GM12878 (cell line): ENCODE results near the gene SEPTIN10. TPM values are rescaled to one million over a fixed set of nuclear protein-coding genes. Genes with fewer than 3 reads are reported as not detected.

Experiments used
- ATAC-seq: fragments of 200-7000 bp; cut with Tn5 transposase; 3 replicates; pipeline ENCODE4 v1.9.1; 2020; ENCODE audit warnings: mild to moderate bottlenecking, moderate library complexity
- BruUV-seq: library from RNA; stranded (reverse); fragments of 400-500 nt; replicated peaks from 2 replicates; lab custom pipeline; 2021; lab: Mats Ljungman, UMichigan
- CTCF ChIA-PET: fragments of 300-600 bp; sonication (Branson Sonifier 250); formaldehyde crosslinking; extraction: SDS; loops from one replicate; lab custom pipeline; 2021; ENCODE audit warnings: inconsistent platforms; lab: Yijun Ruan, JAX
- POLR2A ChIA-PET: fragments of 350-600 bp; formaldehyde crosslinking; extraction: SDS; loops from one replicate; lab custom pipeline; 2021; ENCODE audit warnings: inconsistent platforms; lab: Charles Lee
- RAD21 ChIA-PET: fragments of 300-600 bp; sonication (Branson Sonifier 250); formaldehyde crosslinking; loops from one replicate; lab custom pipeline; 2023; ENCODE audit warnings: antibody characterized with exemption; ENCODE audit not compliant: unreplicated experiment; lab: Charles Lee
- SMC1A ChIA-PET: fragments of 300-600 bp; sonication (Branson Sonifier 250); formaldehyde crosslinking; loops from one replicate; lab custom pipeline; 2023; ENCODE audit not compliant: unreplicated experiment, uncharacterized antibody; lab: Charles Lee
- DNase-seq: peaks from one replicate; pipeline ENCODE4 v3.0.0-alpha.2; 2011; ENCODE audit warnings: low read depth, low spot score
- FAIRE-seq: peaks from 3 replicates; lab custom pipeline; 2011; peaks lifted over from hg19 to GRCh38; lab: Jason Lieb, UNC
- H2AFZ ChIP-seq: 2 replicates; pipeline ENCODE4 v1.6.0; 2011; ENCODE audit warnings: low read depth, low read length, control low read depth; ENCODE audit not compliant: control insufficient read depth
- H3K27ac ChIP-seq: 2 replicates; pipeline ENCODE4 v1.5.1; 2011; ENCODE audit warnings: control low read depth; ENCODE audit not compliant: control insufficient read depth, insufficient read depth
- H3K27me3 ChIP-seq, 2 experiments: replicated peaks in 1 of 2; 2 replicates each; pipeline versions ENCODE4 v1.6.0 to v1.6.1; 2011; ENCODE audit warnings: low read length in 1 of 2; ENCODE audit not compliant: control insufficient read depth in 2 of 2, insufficient read depth in 2 of 2
- H3K36me3 ChIP-seq, 2 experiments: 2 replicates each; pipeline ENCODE4 v1.5.1; 2011; ENCODE audit warnings: low read length in 1 of 2; ENCODE audit not compliant: control insufficient read depth in 2 of 2, insufficient read depth in 2 of 2
- H3K4me1 ChIP-seq: 2 replicates; pipeline ENCODE4 v1.6.1; 2011; ENCODE audit warnings: mild to moderate bottlenecking, low read length, moderate library complexity, mixed read lengths; ENCODE audit not compliant: control insufficient read depth, insufficient read depth
- H3K4me2 ChIP-seq: 2 replicates; pipeline ENCODE4 v1.6.0; 2011; ENCODE audit warnings: control low read depth; ENCODE audit not compliant: control insufficient read depth, insufficient read depth
- H3K4me3 ChIP-seq: fragments of 200-600 bp; sonication (generic); 2 replicates; pipeline ENCODE4 v1.5.1; 2016
- H3K79me2 ChIP-seq: 2 replicates; pipeline ENCODE4 v1.6.0; 2011; ENCODE audit warnings: low read length; ENCODE audit not compliant: control insufficient read depth, insufficient read depth
- H3K9ac ChIP-seq: 2 replicates; pipeline ENCODE4 v1.8.0; 2011; ENCODE audit warnings: low read length, control low read depth, mixed read lengths; ENCODE audit not compliant: control insufficient read depth, insufficient read depth
- H3K9me3 ChIP-seq: replicated peaks from 3 replicates; pipeline ENCODE4 v1.5.1; 2011; ENCODE audit warnings: mild to moderate bottlenecking, low read length; ENCODE audit not compliant: control insufficient read depth, insufficient read depth
- H4K20me1 ChIP-seq: 2 replicates; pipeline ENCODE4 v1.6.0; 2011; ENCODE audit not compliant: control insufficient read depth, insufficient read depth
- ATF7 ChIP-seq: fragments of 450-650 bp; IDR thresholded peaks from 2 replicates; pipeline ENCODE4 v1.6.1; 2016; ENCODE audit warnings: low read depth, mild to moderate bottlenecking
- CHD2 ChIP-seq: IDR thresholded peaks from 2 replicates; pipeline ENCODE4 v1.6.1; 2011; ENCODE audit warnings: low read depth, low read length, improper control_type of control experiment, borderline replicate concordance
- CREB1 ChIP-seq: IDR thresholded peaks from 2 replicates; pipeline ENCODE4 v1.6.1; 2012; ENCODE audit warnings: low read depth, mild to moderate bottlenecking, inconsistent platforms
- HSF1 ChIP-seq: fragments of 150-350 bp; IDR thresholded peaks from 2 replicates; pipeline ENCODE4 v1.6.1; 2014; ENCODE audit warnings: mild to moderate bottlenecking, low read depth, low read length
- JUNB ChIP-seq: IDR thresholded peaks from 2 replicates; pipeline ENCODE4 v1.6.1; 2016; ENCODE audit warnings: antibody characterized with exemption, mild to moderate bottlenecking
- MAX ChIP-seq: IDR thresholded peaks from 2 replicates; pipeline ENCODE4 v1.6.1; 2012; ENCODE audit warnings: low read depth, low read length, improper control_type of control experiment
- MYB ChIP-seq: fragments of 150-350 bp; IDR thresholded peaks from 2 replicates; pipeline ENCODE4 v1.6.1; 2014; ENCODE audit warnings: mild to moderate bottlenecking, low read depth, low read length, borderline replicate concordance
- POU2F2 ChIP-seq: IDR thresholded peaks from 3 replicates; pipeline ENCODE4 v1.6.1; 2011; ENCODE audit warnings: low read depth, mild to moderate bottlenecking, low read length, borderline replicate concordance
- SIN3A ChIP-seq: IDR thresholded peaks from 2 replicates; pipeline ENCODE4 v1.6.1; 2012; ENCODE audit warnings: low read depth, low read length, improper control_type of control experiment
- SKIL ChIP-seq: fragments of 450-650 bp; IDR thresholded peaks from 2 replicates; pipeline ENCODE4 v1.6.1; 2017; ENCODE audit warnings: mild to moderate bottlenecking, low read depth, inconsistent platforms; ENCODE audit not compliant: poor library complexity, severe bottlenecking
- TCF7 ChIP-seq: IDR thresholded peaks from 2 replicates; pipeline ENCODE4 v1.6.1; 2014; ENCODE audit warnings: antibody characterized with exemption, borderline replicate concordance
- ZNF274 ChIP-seq: IDR thresholded peaks from one replicate; pipeline ENCODE4 v1.8.0; 2011; ENCODE audit not compliant: insufficient read length, insufficient read depth
- WGBS: methylation state at CpG from one replicate; pipeline ENCODE4 v1.1.6; 2016; ENCODE audit warnings: low lambda C conversion rate; ENCODE audit not compliant: insufficient replicate concordance, insufficient coverage; ENCODE audit errors: missing lambda C conversion rate; 5-methylcytosine and 5-hydroxymethylcytosine counted together
- in situ Hi-C: fragments of 300-500 bp; cut with MboI; formaldehyde crosslinking; loops from 9 replicates; pipeline ENCODE4 v1.14.3; 2018; ENCODE audit warnings: mixed read lengths
- intact Hi-C: fragments of 100-400 bp; cut with micrococcal nuclease; formaldehyde crosslinking; loops from one replicate; pipeline ENCODE4 v1.14.2; 2022; ENCODE audit not compliant: unreplicated experiment
- polyA plus RNA-seq, 11 experiments: library from polyadenylated mRNA; depleted of rRNA in 4 of 11; unstranded in 6 of 11; stranded (reverse) in 5 of 11; fragments of >200 nt; fragmentation: Nextera tagmentation in 4 of 11; fragmentation: Illumina TruSeq in 1 of 11; extraction: Ambion mirVana in 4 of 11; extraction: Trizol in 1 of 11; gene quantifications; 1 replicate in 1 of 11; 2 replicates in 10 of 11; pipeline versions ENCODE4 v1.2.1 to v1.2.3, GENCODE V29; 2011 to 2016; ENCODE audit warnings: inconsistent platforms in 2 of 11, missing spikeins in 2 of 11, low read depth in 1 of 11
- total RNA-seq, 4 experiments: library from RNA; depleted of rRNA in 3 of 4; stranded (reverse); fragments of >200 nt in 3 of 4; fragmentation: Illumina TruSeq in 1 of 4; extraction: Trizol in 1 of 4; gene quantifications; 2 replicates each; pipeline versions ENCODE4 v1.2.1 to v1.2.3, GENCODE V29; 2013 to 2021

The SEPTIN10 gene
- total and polyA plus RNA-seq, 10 of the 15 experiments (the other 5 are each of a cell fraction or from before 2014, with no cell fraction given), result 20.2 to 132 (median 62.7) TPM

DNA sequence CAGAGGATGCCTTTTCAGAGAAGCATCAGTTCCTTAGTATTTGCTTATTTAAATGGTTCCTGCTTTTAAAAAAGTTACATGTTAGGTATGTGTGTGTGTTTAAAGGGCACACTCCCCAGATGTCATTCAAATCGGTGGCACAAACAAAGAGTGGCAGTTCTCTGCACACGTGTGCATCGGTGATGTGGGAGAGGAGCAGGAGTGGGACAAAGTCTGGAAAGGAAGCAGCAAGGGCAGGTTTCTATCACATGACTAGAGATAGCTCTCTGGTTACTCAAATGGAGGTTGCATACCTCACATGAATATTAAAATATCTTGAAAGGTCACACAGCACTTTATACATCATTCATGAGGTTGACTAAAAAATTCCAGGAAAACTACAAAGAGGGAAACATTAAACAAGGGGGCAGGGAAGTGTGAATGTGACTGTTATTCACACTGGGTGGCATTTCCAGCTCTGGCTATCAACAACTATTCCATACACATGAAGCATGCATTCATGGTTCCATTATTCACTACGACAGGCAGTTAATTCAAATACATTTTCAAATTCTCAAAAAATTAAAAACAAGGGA lies 64.7 kb downstream of the SEPTIN10 start:
- no peak for TF ChIP-seq TCF7
- no peak for TF ChIP-seq POU2F2
- TF ChIP-seq SIN3A, result no peak
- no peak for TF ChIP-seq ATF7
- TF ChIP-seq, all 136 proteins: peak for 0
- intact Hi-C loops (loop anchor here (5.0 to 10.0 kb wide), 2 partner anchors 33 to 166 kb away; no protein-coding TSS in a partner anchor), in situ Hi-C loops (no loop called here)
- H3K36me3 ChIP-seq, result peaks cover 0 to 2% of the 10 kb centered on the region in 2 experiments; a peak in 1 of 4 replicates
- RAD21 ChIA-PET, result interaction anchor here (0.8 to 5.9 kb wide), 4 partner anchors 61 to 667 kb away, joined by 3 to 110 read pairs (median 40); partner anchors contain the start of genes SEPTIN10 and SOWAHC
- 78% methylated on average over 4 of the region's 4 CpGs for WGBS
- FAIRE-seq (no peak), ATAC-seq (no peak), DNase-seq (no peak)
- no peaks in the 10 kb centered on the region for H3K27me3 ChIP-seq
- CTCF ChIA-PET, result interaction anchor here (0.6 to 8.0 kb wide), 8 partner anchors 32 to 186 kb away, joined by 3 to 163 read pairs (median 31); partner anchors contain the start of genes SEPTIN10 and SOWAHC
- no peaks in the 10 kb centered on the region for H4K20me1 ChIP-seq
- POLR2A ChIA-PET, result interaction anchor here (0.6 to 0.9 kb wide), 3 partner anchors 32 to 68 kb away, joined by 3 to 4 read pairs (median 4); no protein-coding TSS in a partner anchor
- no peaks in the 10 kb centered on the region for H3K79me2 ChIP-seq
- H2AFZ ChIP-seq, result no peak overlapping the region
- SMC1A ChIA-PET, result interaction anchor here (1.3 to 7.3 kb wide), 6 partner anchors 7 to 186 kb away, joined by 3 to 110 read pairs (median 70); no protein-coding TSS in a partner anchor
- H3K9me3 ChIP-seq, result no peaks in the 10 kb centered on the region; the same call in 1 of the 3 replicates
- no peaks in the 10 kb centered on the region; the same call in 1 of the 2 replicates for H3K4me1 ChIP-seq
- H3K27ac ChIP-seq, result no peak overlapping the region
- no peak overlapping the region for H3K4me3 ChIP-seq
- H3K9ac ChIP-seq, result no peak overlapping the region
- BruUV-seq, result no TSS peak
- H3K4me2 ChIP-seq, result no peak overlapping the region

GRCh38 chr2:109547280-109547679 lies 66.5 kb downstream of the SEPTIN10 start:
- no TSS peak for BruUV-seq
- Histone ChIP-seq H2AFZ (no peak overlapping the region), H3K27ac (no peak overlapping the region), H3K9me3 (no peaks in the 10 kb centered on the region; the same call in 1 of the 3 replicates), H3K79me2 (no peaks in the 10 kb centered on the region), H3K4me3 (no peak overlapping the region), H3K9ac (no peak overlapping the region), H3K4me1 (no peaks in the 10 kb centered on the region; the same call in 1 of the 2 replicates), H3K4me2 (no peak overlapping the region), H4K20me1 (no peaks in the 10 kb centered on the region), H3K27me3 (no peaks in the 10 kb centered on the region), H3K36me3 (peaks cover 0 to under 1% of the 10 kb centered on the region in 2 experiments; a peak in 1 of 4 replicates)
- 10% methylated on average over 2 of the region's 2 CpGs for WGBS
- FAIRE-seq (no peak), DNase-seq (no peak), ATAC-seq (peak; percentile 13; the same call in 2 of the 3 replicates)
- ChIA-PET SMC1A (interaction anchor here (0.6 to 7.3 kb wide), 22 partner anchors 9 to 489 kb away, joined by 3 to 110 read pairs (median 8); partner anchors contain the start of genes SEPTIN10 and SOWAHC), POLR2A (interaction anchor here (1.0 kb wide), 1 partner anchor 61 kb away, joined by 5 read pairs; no protein-coding TSS in a partner anchor), CTCF (interaction anchor here (0.8 to 8.0 kb wide), 26 partner anchors 9 to 415 kb away, joined by 3 to 163 read pairs (median 10); partner anchors contain the start of genes SEPTIN10 and SOWAHC), RAD21 (interaction anchor here (0.8 to 5.9 kb wide), 13 partner anchors 14 to 188 kb away, joined by 4 to 110 read pairs (median 10); partner anchors contain the start of genes SEPTIN10 and SOWAHC)
- no peak for TF ChIP-seq HSF1
- TF ChIP-seq SKIL, result no peak
- no peak for TF ChIP-seq JUNB
- no peak for TF ChIP-seq CREB1
- TF ChIP-seq CHD2, result no peak
- TF ChIP-seq ZNF274, result no peak
- no peak for TF ChIP-seq MYB
- TF ChIP-seq MAX, result no peak
- intact Hi-C loops, result loop anchor here (2.0 to 10.0 kb wide), 3 partner anchors 30 to 168 kb away; no protein-coding TSS in a partner anchor
- in situ Hi-C loops, result no loop called here
